GM23338 (cell line): ENCODE results near the gene SCO1. TPM values are rescaled to one million over a fixed set of nuclear protein-coding genes. Genes with fewer than 3 reads are reported as not detected.
A peak's percentile ranks its signal among the peaks of the same experiment; 100 is the strongest.

Source experiments
- ATAC-seq: fragments of 200-7000 bp; cut with Tn5 transposase; 3 replicates; pipeline ENCODE4 v1.9.1; 2020
- DNase-seq: peaks from one replicate; pipeline ENCODE4 v3.0.0-alpha.2; 2015; ENCODE audit warnings: low spot score
- H2AFZ ChIP-seq: fragments of 200-600 bp; sonication (generic); 2 replicates; pipeline ENCODE4 v1.8.0; 2016; ENCODE audit warnings: antibody characterized with exemption, mild to moderate bottlenecking, moderate library complexity
- H3F3A ChIP-seq: fragments of 200-600 bp; sonication (generic); replicated peaks from 2 replicates; pipeline ENCODE4 v1.8.0; 2017; ENCODE audit warnings: antibody characterized with exemption, mixed run types, low read depth
- H3K27ac ChIP-seq: fragments of 200-600 bp; sonication (generic); 2 replicates; pipeline ENCODE4 v1.6.1; 2016; ENCODE audit warnings: low read depth
- H3K27me3 ChIP-seq: fragments of 200-600 bp; sonication (generic); 2 replicates; pipeline ENCODE4 v1.8.0; 2016; ENCODE audit warnings: mild to moderate bottlenecking, mixed run types, moderate library complexity; ENCODE audit not compliant: insufficient read depth
- H3K36me3 ChIP-seq: fragments of 200-600 bp; sonication (generic); 2 replicates; pipeline ENCODE4 v1.8.0; 2016; ENCODE audit warnings: mild to moderate bottlenecking; ENCODE audit not compliant: insufficient read depth
- H3K4me1 ChIP-seq: fragments of 200-600 bp; sonication (generic); 2 replicates; pipeline ENCODE4 v1.8.0; 2016; ENCODE audit warnings: mild to moderate bottlenecking, moderate library complexity; ENCODE audit not compliant: insufficient read depth
- H3K4me2 ChIP-seq: fragments of 200-600 bp; sonication (generic); 2 replicates; pipeline ENCODE4 v1.7.1; 2017; ENCODE audit warnings: mixed run types
- H3K4me3 ChIP-seq: fragments of 200-600 bp; sonication (generic); 2 replicates; pipeline ENCODE4 v1.6.1; 2016; ENCODE audit warnings: mixed run types
- H3K79me2 ChIP-seq: fragments of 200-600 bp; sonication (generic); replicated peaks from 2 replicates; pipeline ENCODE4 v1.8.0; 2017; ENCODE audit warnings: mild to moderate bottlenecking; ENCODE audit not compliant: insufficient read depth
- H3K9me2 ChIP-seq: fragments of 200-600 bp; sonication (generic); 2 replicates; pipeline ENCODE4 v1.8.0; 2017; ENCODE audit not compliant: insufficient read depth
- H4K20me1 ChIP-seq: fragments of 200-600 bp; sonication (generic); replicated peaks from 2 replicates; pipeline ENCODE4 v1.8.0; 2017; ENCODE audit warnings: mild to moderate bottlenecking; ENCODE audit not compliant: insufficient read depth
- H3K27ac Mint-ChIP-seq: 2 replicates; pipeline ENCODE4 v1.8.0; 2020; ENCODE audit warnings: inconsistent platforms, mild to moderate bottlenecking, moderate library complexity, mixed read lengths
- H3K27me3 Mint-ChIP-seq: 3 replicates; pipeline ENCODE4 v1.8.0; 2022; ENCODE audit warnings: low read depth, mild to moderate bottlenecking, moderate library complexity, mixed read lengths, inconsistent platforms; ENCODE audit not compliant: insufficient read depth, poor library complexity
- H3K36me3 Mint-ChIP-seq: 3 replicates; pipeline ENCODE4 v1.8.0; 2021; ENCODE audit warnings: low read depth, mild to moderate bottlenecking, inconsistent platforms, moderate library complexity, mixed read lengths
- H3K4me1 Mint-ChIP-seq: 3 replicates; pipeline ENCODE4 v1.8.0; 2020; ENCODE audit warnings: mild to moderate bottlenecking, inconsistent platforms, mixed read lengths
- H3K4me3 Mint-ChIP-seq: 3 replicates; pipeline ENCODE4 v1.8.0; 2021; ENCODE audit warnings: moderate library complexity, mild to moderate bottlenecking, inconsistent platforms, mixed read lengths
- H3K9me3 Mint-ChIP-seq: 3 replicates; pipeline ENCODE4 v1.8.0; 2020; ENCODE audit warnings: moderate library complexity, mild to moderate bottlenecking, inconsistent platforms, mixed read lengths
- CREB1 ChIP-seq: fragments of 250-450 bp; sonication (Bioruptor Pico); IDR thresholded peaks from 2 replicates; pipeline ENCODE4 v1.5.0; 2020; ENCODE audit warnings: low read depth, mild to moderate bottlenecking, moderate library complexity
- EZH2 ChIP-seq: fragments of 200-600 bp; sonication (generic); IDR thresholded peaks from one replicate; pipeline ENCODE4 v1.8.0; 2017; ENCODE audit warnings: antibody characterized with exemption, mild to moderate bottlenecking, low read depth; ENCODE audit not compliant: unreplicated experiment
- EZH2phosphoT487 ChIP-seq: fragments of 200-600 bp; sonication (generic); IDR thresholded peaks from one replicate; pipeline ENCODE4 v1.8.1; 2018; ENCODE audit warnings: antibody characterized with exemption; ENCODE audit not compliant: unreplicated experiment
- JUNB ChIP-seq: IDR thresholded peaks from one replicate; pipeline ENCODE4 v1.6.1; 2016; ENCODE audit warnings: antibody characterized with exemption; ENCODE audit not compliant: unreplicated experiment
- POLR2AphosphoS5 ChIP-seq: IDR thresholded peaks from 2 replicates; pipeline ENCODE4 v1.6.1; 2016; ENCODE audit warnings: antibody characterized with exemption, low read depth
- ZNF114 ChIP-seq: fragments of 250-450 bp; sonication (Bioruptor Pico); IDR thresholded peaks from 2 replicates; pipeline ENCODE4 v1.5.0; 2020; ENCODE audit warnings: mild to moderate bottlenecking, moderate library complexity
- polyA plus RNA-seq: library from polyadenylated mRNA; unstranded; fragments of >200 nt; fragmentation: Nextera tagmentation; extraction: Ambion mirVana; gene quantifications from 2 replicates; pipeline ENCODE4 v1.2.1, GENCODE V29; 2016
- total RNA-seq: library from RNA; depleted of rRNA; stranded (reverse); fragments of >200 nt; shearing (Covaris generic); gene quantifications from 2 replicates; pipeline ENCODE4 v1.2.3, GENCODE V29; 2014
- TF ChIP-seq, protein P1 (sequence below): IDR thresholded peaks from one replicate; pipeline ENCODE4 v1.6.1; 2018; ENCODE audit warnings: antibody characterized with exemption; ENCODE audit not compliant: unreplicated experiment
- TF ChIP-seq, protein P2 (sequence below): IDR thresholded peaks from 2 replicates; pipeline ENCODE4 v1.6.1; 2016; ENCODE audit warnings: antibody characterized with exemption
- TF ChIP-seq, protein P3 (sequence below), 2 experiments: fragments of 200-600 bp in 1 of 2; sonication (generic) in 1 of 2; conservative IDR thresholded peaks; 2 replicates each; pipeline versions ENCODE4 v1.5.1 to v1.6.1; 2016 to 2017; ENCODE audit warnings: antibody characterized with exemption in 2 of 2, low read depth in 2 of 2, mild to moderate bottlenecking in 2 of 2, moderate library complexity in 1 of 2

SCO1 gene
- total and polyA plus RNA-seq, 2 experiments from 2014 or later = 43.9 to 72.5 TPM

DNA sequence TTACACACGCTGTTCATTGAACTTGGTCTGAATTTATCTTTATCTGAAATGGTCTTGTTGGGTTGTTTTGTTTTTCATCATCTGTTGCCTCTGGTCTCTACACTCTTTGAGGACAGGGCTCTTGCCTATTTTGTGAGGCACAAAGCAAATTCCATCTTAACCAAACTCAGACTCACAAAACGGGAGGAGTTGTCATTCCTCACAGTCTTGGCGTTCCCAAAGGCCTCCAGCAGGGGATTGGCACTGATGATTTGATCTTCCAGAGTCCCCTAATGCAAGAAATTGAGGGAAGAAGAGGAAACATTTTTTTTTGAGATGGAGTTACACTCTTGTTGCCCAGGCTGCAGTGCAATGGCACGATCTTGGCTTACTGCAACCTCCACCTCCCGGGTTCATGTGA is 49.0 kb downstream of the SCO1 start:
- DNase-seq (no peak), ATAC-seq (no peak)
- Histone ChIP-seq H3K4me2 (no peak overlapping the region), H2AFZ (no peak overlapping the region), H3K36me3 (no peaks in the 10 kb centered on the region), H3K9me2 (no peaks in the 10 kb centered on the region), H3K27ac (no peak overlapping the region), H3K4me3 (no peak overlapping the region), H3K27me3 (no peaks in the 10 kb centered on the region), H4K20me1 (no peaks in the 10 kb centered on the region), H3K4me1 (no peaks in the 10 kb centered on the region), H3F3A (no peaks in the 10 kb centered on the region), H3K79me2 (no peaks in the 10 kb centered on the region)
- Mint-ChIP-seq H3K27ac (peak overlapping the region; percentile 14; the same call in 1 of the 2 replicates), H3K4me3 (no peak overlapping the region), H3K9me3 (no peaks in the 10 kb centered on the region), H3K4me1 (no peaks in the 10 kb centered on the region), H3K36me3 (peaks cover 2% of the 10 kb centered on the region; the same call in 1 of the 3 replicates), H3K27me3 (peaks cover 3% of the 10 kb centered on the region)
- TF ChIP-seq, protein P1, sequence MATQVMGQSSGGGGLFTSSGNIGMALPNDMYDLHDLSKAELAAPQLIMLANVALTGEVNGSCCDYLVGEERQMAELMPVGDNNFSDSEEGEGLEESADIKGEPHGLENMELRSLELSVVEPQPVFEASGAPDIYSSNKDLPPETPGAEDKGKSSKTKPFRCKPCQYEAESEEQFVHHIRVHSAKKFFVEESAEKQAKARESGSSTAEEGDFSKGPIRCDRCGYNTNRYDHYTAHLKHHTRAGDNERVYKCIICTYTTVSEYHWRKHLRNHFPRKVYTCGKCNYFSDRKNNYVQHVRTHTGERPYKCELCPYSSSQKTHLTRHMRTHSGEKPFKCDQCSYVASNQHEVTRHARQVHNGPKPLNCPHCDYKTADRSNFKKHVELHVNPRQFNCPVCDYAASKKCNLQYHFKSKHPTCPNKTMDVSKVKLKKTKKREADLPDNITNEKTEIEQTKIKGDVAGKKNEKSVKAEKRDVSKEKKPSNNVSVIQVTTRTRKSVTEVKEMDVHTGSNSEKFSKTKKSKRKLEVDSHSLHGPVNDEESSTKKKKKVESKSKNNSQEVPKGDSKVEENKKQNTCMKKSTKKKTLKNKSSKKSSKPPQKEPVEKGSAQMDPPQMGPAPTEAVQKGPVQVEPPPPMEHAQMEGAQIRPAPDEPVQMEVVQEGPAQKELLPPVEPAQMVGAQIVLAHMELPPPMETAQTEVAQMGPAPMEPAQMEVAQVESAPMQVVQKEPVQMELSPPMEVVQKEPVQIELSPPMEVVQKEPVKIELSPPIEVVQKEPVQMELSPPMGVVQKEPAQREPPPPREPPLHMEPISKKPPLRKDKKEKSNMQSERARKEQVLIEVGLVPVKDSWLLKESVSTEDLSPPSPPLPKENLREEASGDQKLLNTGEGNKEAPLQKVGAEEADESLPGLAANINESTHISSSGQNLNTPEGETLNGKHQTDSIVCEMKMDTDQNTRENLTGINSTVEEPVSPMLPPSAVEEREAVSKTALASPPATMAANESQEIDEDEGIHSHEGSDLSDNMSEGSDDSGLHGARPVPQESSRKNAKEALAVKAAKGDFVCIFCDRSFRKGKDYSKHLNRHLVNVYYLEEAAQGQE = no peak
- no peak for TF ChIP-seq ZNF114 (CRISPR knock-in tag)
- TF ChIP-seq JUNB = no peak
- no peak for TF ChIP-seq EZH2phosphoT487
- TF ChIP-seq, protein P2, sequence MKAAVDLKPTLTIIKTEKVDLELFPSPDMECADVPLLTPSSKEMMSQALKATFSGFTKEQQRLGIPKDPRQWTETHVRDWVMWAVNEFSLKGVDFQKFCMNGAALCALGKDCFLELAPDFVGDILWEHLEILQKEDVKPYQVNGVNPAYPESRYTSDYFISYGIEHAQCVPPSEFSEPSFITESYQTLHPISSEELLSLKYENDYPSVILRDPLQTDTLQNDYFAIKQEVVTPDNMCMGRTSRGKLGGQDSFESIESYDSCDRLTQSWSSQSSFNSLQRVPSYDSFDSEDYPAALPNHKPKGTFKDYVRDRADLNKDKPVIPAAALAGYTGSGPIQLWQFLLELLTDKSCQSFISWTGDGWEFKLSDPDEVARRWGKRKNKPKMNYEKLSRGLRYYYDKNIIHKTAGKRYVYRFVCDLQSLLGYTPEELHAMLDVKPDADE = no peak

GRCh38 chr17:10646392-10646990 is 50.8 kb downstream of the SCO1 start:
- H3K4me1 ChIP-seq = no peaks in the 10 kb centered on the region
- Mint-ChIP-seq H3K36me3 (peaks cover 2% of the 10 kb centered on the region; the same call in 1 of the 3 replicates), H3K9me3 (no peaks in the 10 kb centered on the region), H3K4me1 (no peaks in the 10 kb centered on the region), H3K27ac (peak overlapping the region; percentile 67; the same call in 1 of the 2 replicates), H3K27me3 (no peaks in the 10 kb centered on the region), H3K4me3 (no peak overlapping the region)
- no peak overlapping the region for H3K4me3 ChIP-seq
- ATAC-seq = peak; percentile 85
- H2AFZ ChIP-seq = no peak overlapping the region
- no peak overlapping the region for H3K4me2 ChIP-seq
- H3K27ac ChIP-seq = no peak overlapping the region
- H3F3A ChIP-seq = no peaks in the 10 kb centered on the region
- TF ChIP-seq CREB1 (CRISPR knock-in tag) = no peak
- TF ChIP-seq POLR2AphosphoS5 = no peak
- no peak for TF ChIP-seq ZNF114 (CRISPR knock-in tag)
- TF ChIP-seq, protein P3, sequence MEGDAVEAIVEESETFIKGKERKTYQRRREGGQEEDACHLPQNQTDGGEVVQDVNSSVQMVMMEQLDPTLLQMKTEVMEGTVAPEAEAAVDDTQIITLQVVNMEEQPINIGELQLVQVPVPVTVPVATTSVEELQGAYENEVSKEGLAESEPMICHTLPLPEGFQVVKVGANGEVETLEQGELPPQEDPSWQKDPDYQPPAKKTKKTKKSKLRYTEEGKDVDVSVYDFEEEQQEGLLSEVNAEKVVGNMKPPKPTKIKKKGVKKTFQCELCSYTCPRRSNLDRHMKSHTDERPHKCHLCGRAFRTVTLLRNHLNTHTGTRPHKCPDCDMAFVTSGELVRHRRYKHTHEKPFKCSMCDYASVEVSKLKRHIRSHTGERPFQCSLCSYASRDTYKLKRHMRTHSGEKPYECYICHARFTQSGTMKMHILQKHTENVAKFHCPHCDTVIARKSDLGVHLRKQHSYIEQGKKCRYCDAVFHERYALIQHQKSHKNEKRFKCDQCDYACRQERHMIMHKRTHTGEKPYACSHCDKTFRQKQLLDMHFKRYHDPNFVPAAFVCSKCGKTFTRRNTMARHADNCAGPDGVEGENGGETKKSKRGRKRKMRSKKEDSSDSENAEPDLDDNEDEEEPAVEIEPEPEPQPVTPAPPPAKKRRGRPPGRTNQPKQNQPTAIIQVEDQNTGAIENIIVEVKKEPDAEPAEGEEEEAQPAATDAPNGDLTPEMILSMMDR (conservative IDR thresholded peaks at IDR 0.05; ENCODE audit: low read depth in 2 of 2) = peak; percentile 77 to 88
- no peak for TF ChIP-seq EZH2
- H3K36me3 ChIP-seq = no peaks in the 10 kb centered on the region
- H3K27me3 ChIP-seq = no peaks in the 10 kb centered on the region
- no peaks in the 10 kb centered on the region for H3K79me2 ChIP-seq
- H4K20me1 ChIP-seq = no peaks in the 10 kb centered on the region
- H3K9me2 ChIP-seq = no peaks in the 10 kb centered on the region
- peak; percentile 85 for DNase-seq
